Parathyroid adenoma (tissue), 2 donors: ENCODE measurements around the gene NAV2.

ENCODE experiments used
- H2AFZ ChIP-seq: fragments of 300-600 bp; sonication (generic); one replicate; pipeline ENCODE4 v1.7.0; 2017; ENCODE audit warnings: antibody characterized with exemption, mild to moderate bottlenecking
- H3K27ac ChIP-seq: fragments of 300-600 bp; sonication (generic); one replicate; pipeline ENCODE4 v1.7.0; 2017
- H3K27me3 ChIP-seq: fragments of 300-600 bp; sonication (generic); one replicate; pipeline ENCODE4 v1.7.0; 2017; ENCODE audit warnings: low read length; ENCODE audit not compliant: control insufficient read depth, insufficient read depth
- H3K36me3 ChIP-seq: fragments of 300-600 bp; sonication (generic); one replicate; pipeline ENCODE4 v1.7.0; 2017; ENCODE audit warnings: low read length; ENCODE audit not compliant: control insufficient read depth, insufficient read depth
- H3K4me1 ChIP-seq: fragments of 300-600 bp; sonication (generic); one replicate; pipeline ENCODE4 v1.7.0; 2017; ENCODE audit warnings: control low read depth
- H3K4me2 ChIP-seq: fragments of 300-600 bp; sonication (generic); one replicate; pipeline ENCODE4 v1.7.0; 2017; ENCODE audit warnings: low read length
- H3K4me3 ChIP-seq: fragments of 300-600 bp; sonication (generic); one replicate; pipeline ENCODE4 v1.7.0; 2017; ENCODE audit warnings: low read depth, low read length
- H3K79me2 ChIP-seq: fragments of 300-600 bp; sonication (generic); one replicate; pipeline ENCODE4 v1.7.0; 2017; ENCODE audit warnings: control low read depth
- H3K9ac ChIP-seq: fragments of 300-600 bp; sonication (generic); one replicate; pipeline ENCODE4 v1.7.0; 2017; ENCODE audit warnings: mild to moderate bottlenecking
- H3K9me3 ChIP-seq: fragments of 300-600 bp; sonication (generic); one replicate; pipeline ENCODE4 v1.7.0; 2017; ENCODE audit warnings: low read length; ENCODE audit not compliant: control insufficient read depth
- TF ChIP-seq, protein P1 (sequence below): fragments of 300-600 bp; sonication (generic); IDR thresholded peaks from one replicate; pipeline ENCODE4 v1.7.0; 2017; ENCODE audit warnings: antibody characterized with exemption, mild to moderate bottlenecking
- donor health status: primary hyperparathyroidism.

NAV2 gene

DNA sequence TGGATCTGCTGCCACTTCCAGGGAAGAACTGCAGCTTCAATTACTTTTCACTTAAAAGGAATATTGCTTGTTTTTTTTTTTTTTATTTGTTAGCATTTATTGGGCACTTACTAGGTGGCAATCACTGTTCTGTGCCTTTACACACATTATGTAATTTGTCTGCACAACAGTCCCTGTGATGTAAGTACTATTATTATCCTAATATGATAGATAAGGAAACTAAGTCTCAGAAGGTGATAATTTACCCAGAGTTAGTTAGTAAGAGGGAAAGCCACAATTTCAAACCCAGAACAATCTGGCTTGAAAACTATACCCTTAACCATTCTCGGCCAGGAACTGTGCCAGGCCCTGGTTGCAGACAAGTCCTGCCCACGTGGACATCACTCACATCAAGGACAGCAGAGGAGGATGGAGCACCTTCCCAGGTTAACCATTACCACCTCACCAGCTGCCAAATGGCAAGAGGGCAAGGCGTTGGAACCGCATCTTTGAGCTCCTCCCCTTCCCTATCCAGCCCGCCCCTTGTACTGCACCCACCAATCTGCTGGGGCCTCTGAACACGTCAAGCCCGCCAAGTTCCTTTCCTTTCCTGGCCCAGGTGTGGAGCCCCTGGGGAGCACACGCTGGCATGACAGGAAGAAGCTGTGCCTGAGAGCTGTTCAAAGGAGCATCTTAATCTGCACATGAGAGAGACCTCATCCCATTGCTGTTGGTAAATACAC, 78.4 kb downstream of the NAV2 start:
- no peak overlapping the region for H3K9ac ChIP-seq

DNA sequence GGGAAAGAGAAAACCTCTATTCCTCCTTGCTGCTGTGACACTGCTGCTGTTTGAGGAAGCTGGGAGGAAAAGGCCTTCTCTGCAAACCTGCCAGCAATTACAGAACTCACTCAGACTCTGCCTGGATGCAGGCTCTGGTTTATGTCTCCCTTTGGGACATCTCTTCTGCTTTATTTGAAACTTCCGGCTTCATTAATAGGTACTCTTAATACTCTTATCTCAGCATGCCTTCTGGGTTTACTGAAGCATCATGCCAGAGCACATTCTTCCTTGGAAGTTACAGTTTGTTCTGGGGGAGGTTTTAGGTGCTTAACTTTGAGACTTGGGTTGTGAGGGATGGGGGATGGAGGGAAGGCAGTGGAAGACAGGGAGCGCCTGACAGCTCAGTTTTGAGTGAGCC, 79.9 kb downstream of the NAV2 start:
- no peak overlapping the region for H2AFZ ChIP-seq
- no peak overlapping the region for H3K4me2 ChIP-seq
- H3K4me3 ChIP-seq: no peak overlapping the region
- H3K27ac ChIP-seq: no peak overlapping the region
- TF ChIP-seq, protein P1, sequence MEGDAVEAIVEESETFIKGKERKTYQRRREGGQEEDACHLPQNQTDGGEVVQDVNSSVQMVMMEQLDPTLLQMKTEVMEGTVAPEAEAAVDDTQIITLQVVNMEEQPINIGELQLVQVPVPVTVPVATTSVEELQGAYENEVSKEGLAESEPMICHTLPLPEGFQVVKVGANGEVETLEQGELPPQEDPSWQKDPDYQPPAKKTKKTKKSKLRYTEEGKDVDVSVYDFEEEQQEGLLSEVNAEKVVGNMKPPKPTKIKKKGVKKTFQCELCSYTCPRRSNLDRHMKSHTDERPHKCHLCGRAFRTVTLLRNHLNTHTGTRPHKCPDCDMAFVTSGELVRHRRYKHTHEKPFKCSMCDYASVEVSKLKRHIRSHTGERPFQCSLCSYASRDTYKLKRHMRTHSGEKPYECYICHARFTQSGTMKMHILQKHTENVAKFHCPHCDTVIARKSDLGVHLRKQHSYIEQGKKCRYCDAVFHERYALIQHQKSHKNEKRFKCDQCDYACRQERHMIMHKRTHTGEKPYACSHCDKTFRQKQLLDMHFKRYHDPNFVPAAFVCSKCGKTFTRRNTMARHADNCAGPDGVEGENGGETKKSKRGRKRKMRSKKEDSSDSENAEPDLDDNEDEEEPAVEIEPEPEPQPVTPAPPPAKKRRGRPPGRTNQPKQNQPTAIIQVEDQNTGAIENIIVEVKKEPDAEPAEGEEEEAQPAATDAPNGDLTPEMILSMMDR: no peak
- H3K9ac ChIP-seq: no peak overlapping the region
- no peaks in the 10 kb centered on the region for H3K4me1 ChIP-seq
- H3K27me3 ChIP-seq: no peaks in the 10 kb centered on the region
- H3K79me2 ChIP-seq: no peaks in the 10 kb centered on the region
- no peaks in the 10 kb centered on the region for H3K36me3 ChIP-seq
- no peaks in the 10 kb centered on the region for H3K9me3 ChIP-seq

More for the DNA sequence above, 78.4 kb downstream of the NAV2 start:
- no peak overlapping the region for H3K27ac ChIP-seq
- no peaks in the 10 kb centered on the region for H3K79me2 ChIP-seq
- no peak overlapping the region for H3K4me2 ChIP-seq
- H2AFZ ChIP-seq: no peak overlapping the region
- H3K36me3 ChIP-seq: no peaks in the 10 kb centered on the region
- TF ChIP-seq, protein P1: no peak
- no peaks in the 10 kb centered on the region for H3K27me3 ChIP-seq
- no peaks in the 10 kb centered on the region for H3K9me3 ChIP-seq
- H3K4me3 ChIP-seq: no peak overlapping the region
- H3K4me1 ChIP-seq: no peaks in the 10 kb centered on the region

DNA sequence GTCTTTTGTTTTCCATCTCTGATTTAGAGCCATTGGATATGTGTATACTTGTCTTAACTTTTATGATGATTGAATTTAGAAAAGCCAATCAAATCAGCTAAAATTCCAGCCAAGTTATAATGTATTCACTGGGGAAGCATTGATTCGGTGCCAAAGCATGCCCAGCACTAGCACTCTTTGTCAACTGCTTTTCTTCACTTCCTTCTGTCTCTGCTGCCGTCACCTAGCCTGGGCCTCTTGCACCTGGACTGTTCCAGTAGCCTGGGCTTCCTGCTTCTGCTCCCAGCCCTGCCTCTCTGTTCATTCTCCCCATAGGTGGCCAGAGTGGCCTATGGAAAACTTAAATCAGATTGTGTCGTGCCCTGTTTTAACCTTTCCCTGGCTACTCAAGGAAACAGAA, 80.7 kb downstream of the NAV2 start:
- Histone ChIP-seq H3K27me3 (no peaks in the 10 kb centered on the region), H3K36me3 (no peaks in the 10 kb centered on the region), H3K9me3 (no peaks in the 10 kb centered on the region), H2AFZ (no peak overlapping the region), H3K4me3 (no peak overlapping the region), H3K4me2 (no peak overlapping the region), H3K27ac (no peak overlapping the region), H3K4me1 (no peaks in the 10 kb centered on the region), H3K9ac (no peak overlapping the region), H3K79me2 (no peaks in the 10 kb centered on the region)
- TF ChIP-seq, protein P1: no peak

DNA sequence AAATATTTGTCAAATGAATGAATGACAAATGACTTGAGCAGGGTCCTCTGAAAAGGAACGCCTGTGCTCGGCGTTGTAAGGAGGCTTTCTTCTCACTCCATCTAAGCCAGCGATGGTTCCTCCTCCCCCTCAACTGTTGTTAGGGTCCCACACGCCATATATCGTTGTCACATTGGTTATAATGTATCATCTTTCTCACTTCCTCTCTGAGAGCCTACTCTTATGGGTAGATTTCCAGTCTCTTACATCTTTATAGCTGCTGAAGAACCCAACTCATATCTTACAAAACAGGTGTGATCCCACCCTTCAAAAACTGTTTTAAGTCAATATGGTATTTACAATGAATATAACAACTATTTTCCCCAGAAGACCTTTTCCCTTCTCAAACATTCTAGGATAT, 81.5 kb downstream of the NAV2 start:
- Histone ChIP-seq H3K4me1 (no peaks in the 10 kb centered on the region), H3K79me2 (no peaks in the 10 kb centered on the region), H3K9ac (no peak overlapping the region), H3K9me3 (no peaks in the 10 kb centered on the region), H3K4me3 (no peak overlapping the region), H3K36me3 (no peaks in the 10 kb centered on the region), H2AFZ (no peak overlapping the region), H3K4me2 (no peak overlapping the region), H3K27ac (no peak overlapping the region), H3K27me3 (no peaks in the 10 kb centered on the region)
- TF ChIP-seq, protein P1: no peak

DNA sequence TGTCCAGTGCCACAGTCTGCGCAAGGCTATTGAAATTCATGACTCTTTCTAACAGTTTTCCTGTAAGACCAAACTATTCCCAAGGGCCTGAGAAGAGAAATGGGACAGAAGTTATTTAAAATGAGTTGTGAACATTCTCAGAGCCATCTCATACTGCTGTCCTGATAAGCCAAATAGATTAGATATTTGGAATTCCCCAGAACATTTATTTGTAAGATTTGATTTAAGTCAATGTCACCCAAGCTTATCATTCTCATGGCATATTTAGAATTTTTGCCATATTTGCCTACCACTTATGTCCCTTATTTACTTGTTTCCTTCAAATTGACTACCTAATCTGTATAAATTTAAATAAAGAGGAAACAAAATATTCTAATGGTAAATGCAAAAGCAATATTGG, 82.4 kb downstream of the NAV2 start:
- Histone ChIP-seq H3K4me1 (no peaks in the 10 kb centered on the region), H3K4me2 (no peak overlapping the region), H2AFZ (no peak overlapping the region), H3K27ac (no peak overlapping the region), H3K9me3 (no peaks in the 10 kb centered on the region), H3K4me3 (no peak overlapping the region), H3K79me2 (no peaks in the 10 kb centered on the region), H3K36me3 (no peaks in the 10 kb centered on the region), H3K9ac (no peak overlapping the region), H3K27me3 (no peaks in the 10 kb centered on the region)
- TF ChIP-seq, protein P1: no peak
